ENCODE data around the gene DISC1. TPM values are rescaled to one million over a fixed set of nuclear protein-coding genes. Genes with fewer than 3 reads are reported as not detected.

The DISC1 gene
- polyA plus RNA-seq, 1 of the 3 experiments (the other 2 are of a cell fraction), result 1.7 TPM

GRCh38 chr1:231714440-231714839 lies 87.8 kb downstream of the DISC1 start:
- no peaks in the 10 kb centered on the region for H3K9me3 ChIP-seq
- no peaks in the 10 kb centered on the region for H3K79me2 ChIP-seq (ENCODE audit: insufficient read depth)
- H4K20me1 ChIP-seq (ENCODE audit: insufficient read depth), result no peaks in the 10 kb centered on the region
- ChIA-PET POLR2A (no interaction called here), CTCF (no interaction called here)
- H3K27me3 ChIP-seq (ENCODE audit: insufficient read depth), result no peaks in the 10 kb centered on the region
- no peak overlapping the region for H2AFZ ChIP-seq (ENCODE audit: low read depth)
- H3K9me2 ChIP-seq, result no peaks in the 10 kb centered on the region
- H3K4me3 ChIP-seq (ENCODE audit: low read depth in 2 of 2, low read length in 1 of 2), result no peak overlapping the region
- H3K27ac ChIP-seq (ENCODE audit: low read depth in 2 of 2, low read length in 1 of 2), result no peak overlapping the region
- no peaks in the 10 kb centered on the region for H3F3A ChIP-seq (replicated peaks; ENCODE audit: insufficient read depth)
- H3K36me3 ChIP-seq (replicated peaks in 1 of 2; ENCODE audit: control insufficient read depth in 1 of 2, insufficient read depth in 2 of 2, low read length in 1 of 2), result no peaks in the 10 kb centered on the region
- H3K4me2 ChIP-seq, result no peak overlapping the region
- no peak for DNase-seq
- TF ChIP-seq GATA2 (CRISPR knock-in tag; IDR thresholded peaks at IDR 0.05), result no peak
- TF ChIP-seq MAX (IDR thresholded peaks at IDR 0.05; ENCODE audit: low read depth), result no peak
- no peak for TF ChIP-seq RFX5 (IDR thresholded peaks at IDR 0.05; ENCODE audit: low read length)
- TF ChIP-seq EP300 (IDR thresholded peaks at IDR 0.05; ENCODE audit: borderline replicate concordance in 1 of 2, low read depth in 1 of 2, low read length in 1 of 2), result no peak
- TF ChIP-seq GABPA (IDR thresholded peaks at IDR 0.05; ENCODE audit: low read depth), result no peak
- TF ChIP-seq YY1 (IDR thresholded peaks at IDR 0.05; ENCODE audit: low read depth), result no peak
- TF ChIP-seq MXI1 (IDR thresholded peaks at IDR 0.05; ENCODE audit: low read depth, low read length), result no peak
- TF ChIP-seq USF1 (IDR thresholded peaks at IDR 0.05; ENCODE audit: borderline replicate concordance, low read depth), result no peak
- no peak for TF ChIP-seq SMC3 (IDR thresholded peaks at IDR 0.05; ENCODE audit: low read depth, low read length)
- no peak for TF ChIP-seq FOXM1 (IDR thresholded peaks at IDR 0.05; ENCODE audit: low read depth)
- TF ChIP-seq PBX3 (IDR thresholded peaks at IDR 0.05), result no peak
- TF ChIP-seq FOSL2 (IDR thresholded peaks at IDR 0.05; ENCODE audit: borderline replicate concordance, low read depth), result no peak
- no peak for TF ChIP-seq TAF1 (IDR thresholded peaks at IDR 0.05; ENCODE audit: borderline replicate concordance, low read depth, low read length)
- no peak for TF ChIP-seq NRF1 (IDR thresholded peaks at IDR 0.05; ENCODE audit: low read depth, low read length)
- no peak for TF ChIP-seq NFIC (IDR thresholded peaks at IDR 0.05; ENCODE audit: borderline replicate concordance)
- no peak for TF ChIP-seq ELF1 (IDR thresholded peaks at IDR 0.05)
- no peak for TF ChIP-seq RXRA (IDR thresholded peaks at IDR 0.05; ENCODE audit: borderline replicate concordance, low read depth)
- TF ChIP-seq ZBTB33 (IDR thresholded peaks at IDR 0.05; ENCODE audit: borderline replicate concordance, low read depth), result no peak
- no peak for TF ChIP-seq USF2 (IDR thresholded peaks at IDR 0.05; ENCODE audit: borderline replicate concordance, low read depth, low read length)
- TF ChIP-seq CTCF (IDR thresholded peaks at IDR 0.05), result no peak
- no peaks in the 10 kb centered on the region for H3K4me1 ChIP-seq (ENCODE audit: control insufficient read depth in 1 of 2, insufficient read depth in 2 of 2, low read depth in 1 of 2, low read length in 1 of 2)
- H3K9ac ChIP-seq, result no peak overlapping the region

All from SK-N-SH (cell line).